ENCODE results near the gene FBXW9. TPM values are rescaled to one million over a fixed set of nuclear protein-coding genes. Genes with fewer than 3 reads are reported as not detected.

The FBXW9 gene
- total RNA-seq, 1 donor from 2014 or later: 6.0 TPM

DNA sequence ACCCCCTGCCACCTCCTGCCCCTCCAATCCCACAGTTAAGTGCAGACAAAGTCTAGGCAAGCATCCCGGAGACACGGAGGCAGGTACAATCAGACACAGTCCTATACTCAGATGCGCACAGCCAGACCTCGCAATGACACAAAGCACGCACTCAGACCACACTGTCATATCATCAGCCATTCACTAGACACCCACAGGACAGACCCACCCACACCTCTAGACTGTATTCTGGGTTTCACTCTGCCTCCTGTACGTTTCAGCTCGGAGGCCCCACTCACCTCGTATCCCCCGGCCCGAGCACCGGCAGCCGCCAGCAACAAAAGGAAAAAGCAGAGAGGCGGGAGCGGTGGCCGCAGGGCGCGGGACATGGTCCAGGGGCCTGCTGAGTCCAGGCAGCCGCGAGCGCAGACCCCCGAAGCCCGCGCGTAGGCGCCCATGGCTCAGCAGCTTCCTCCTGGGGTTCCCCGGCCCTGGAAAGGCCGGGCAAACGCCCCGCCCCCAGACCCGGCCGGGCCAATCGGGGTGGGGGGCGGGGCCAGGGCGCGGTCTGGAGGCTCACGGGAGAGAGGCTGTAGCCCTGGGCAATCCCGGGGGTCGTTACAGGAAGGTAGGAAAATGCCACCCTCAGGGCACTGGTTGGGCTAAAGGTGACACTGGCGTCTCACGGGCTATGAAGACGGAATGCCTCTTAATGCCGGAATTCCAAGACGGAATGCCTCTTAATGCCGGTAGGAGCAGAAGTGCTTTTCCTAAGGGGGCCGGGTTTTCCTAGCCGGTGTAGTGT lies 30.0 kb downstream of the FBXW9 start, which contains the start of the genes MAN2B1 and WDR83:
MAN2B1 (minus strand) TSS at position 478 of the 784 bp plus-strand sequence; CDS start at position 437, 41 bp downstream.
WDR83 (plus strand) TSS at position 543 of the 784 bp plus-strand sequence. CDS start 2,984 bp downstream, outside the sequence.
- Histone ChIP-seq H3K4me3 (peak within 1 kb of the TSS; percentile 95), H3K27ac (peak within 1 kb of the TSS; percentile 79), H3K9me3 (no peaks in the 10 kb centered on the region), H3K36me3 (peaks cover 44% of the 10 kb centered on the region), H3K4me1 (peaks cover 50% of the 10 kb centered on the region), H3K27me3 (ENCODE audit: low read depth) (no peaks in the 10 kb centered on the region)
- ATAC-seq (peak; percentile 88 to 89), DNase-seq (peak; percentile 83)
- intact Hi-C loops (cut with DNase I): no loop called here
- TF ChIP-seq, protein P1, sequence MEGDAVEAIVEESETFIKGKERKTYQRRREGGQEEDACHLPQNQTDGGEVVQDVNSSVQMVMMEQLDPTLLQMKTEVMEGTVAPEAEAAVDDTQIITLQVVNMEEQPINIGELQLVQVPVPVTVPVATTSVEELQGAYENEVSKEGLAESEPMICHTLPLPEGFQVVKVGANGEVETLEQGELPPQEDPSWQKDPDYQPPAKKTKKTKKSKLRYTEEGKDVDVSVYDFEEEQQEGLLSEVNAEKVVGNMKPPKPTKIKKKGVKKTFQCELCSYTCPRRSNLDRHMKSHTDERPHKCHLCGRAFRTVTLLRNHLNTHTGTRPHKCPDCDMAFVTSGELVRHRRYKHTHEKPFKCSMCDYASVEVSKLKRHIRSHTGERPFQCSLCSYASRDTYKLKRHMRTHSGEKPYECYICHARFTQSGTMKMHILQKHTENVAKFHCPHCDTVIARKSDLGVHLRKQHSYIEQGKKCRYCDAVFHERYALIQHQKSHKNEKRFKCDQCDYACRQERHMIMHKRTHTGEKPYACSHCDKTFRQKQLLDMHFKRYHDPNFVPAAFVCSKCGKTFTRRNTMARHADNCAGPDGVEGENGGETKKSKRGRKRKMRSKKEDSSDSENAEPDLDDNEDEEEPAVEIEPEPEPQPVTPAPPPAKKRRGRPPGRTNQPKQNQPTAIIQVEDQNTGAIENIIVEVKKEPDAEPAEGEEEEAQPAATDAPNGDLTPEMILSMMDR (IDR thresholded peaks at IDR 0.05): no peak

DNA sequence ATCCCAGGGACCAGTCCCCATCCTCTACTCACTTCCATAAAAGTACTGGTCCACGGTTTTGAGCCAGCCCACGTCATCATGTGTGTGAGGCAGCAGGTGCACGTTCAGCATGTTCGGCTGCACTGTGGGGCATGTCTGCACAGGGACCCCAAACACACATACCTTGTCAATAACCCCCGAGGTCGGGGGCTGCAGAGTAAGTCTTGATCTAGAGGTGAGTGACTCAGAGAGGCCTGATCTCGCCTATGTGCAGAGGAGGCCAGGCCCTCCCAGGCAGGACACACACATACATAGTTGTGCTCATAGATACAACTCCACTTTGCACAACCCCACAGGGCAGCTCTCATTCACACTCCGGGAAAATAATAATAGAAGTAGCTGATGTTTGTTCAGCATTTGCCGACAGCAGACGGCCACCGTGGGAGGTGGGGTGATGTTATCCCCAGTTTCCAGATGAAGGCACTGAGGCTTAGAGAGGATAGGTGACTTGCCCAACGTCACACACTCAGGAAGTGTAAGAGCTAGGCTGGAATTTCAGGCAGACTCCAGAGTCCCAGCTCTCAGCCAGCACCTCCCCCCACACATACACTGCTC lies 30.7 kb downstream of the FBXW9 start:
- no peak for DNase-seq
- H3K27ac ChIP-seq: peak overlapping the region; percentile 79
- H3K4me3 ChIP-seq: peak overlapping the region; percentile 83
- H3K9me3 ChIP-seq: no peaks in the 10 kb centered on the region
- ATAC-seq: peak in 1 of 2 donors; percentile 5
- H3K36me3 ChIP-seq: peaks cover 51% of the 10 kb centered on the region
- no peaks in the 10 kb centered on the region for H3K27me3 ChIP-seq (ENCODE audit: low read depth)
- TF ChIP-seq, protein P1 (IDR thresholded peaks at IDR 0.05): no peak
- intact Hi-C loops (cut with DNase I): no loop called here
- peaks cover 49% of the 10 kb centered on the region for H3K4me1 ChIP-seq

DNA sequence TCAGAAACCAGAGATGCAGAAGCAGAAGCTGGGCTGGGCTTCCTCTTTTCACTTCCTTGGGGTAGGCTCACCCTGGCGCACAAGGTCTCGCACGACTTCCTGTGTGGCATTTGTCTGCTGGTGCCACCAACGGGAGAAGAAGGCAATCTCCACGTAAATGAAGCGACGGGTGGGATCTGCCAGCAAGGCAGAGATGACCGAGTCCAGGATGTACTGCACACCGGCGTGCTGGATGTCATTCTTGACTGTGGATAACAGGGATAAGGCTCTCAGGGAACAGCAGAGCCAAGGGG lies 31.2 kb downstream of the FBXW9 start:
- Histone ChIP-seq H3K27ac (peak overlapping the region; percentile 79), H3K4me1 (peaks cover 43% of the 10 kb centered on the region), H3K4me3 (peak overlapping the region; percentile 83), H3K27me3 (ENCODE audit: low read depth) (no peaks in the 10 kb centered on the region), H3K36me3 (peaks cover 57% of the 10 kb centered on the region), H3K9me3 (no peaks in the 10 kb centered on the region)
- TF ChIP-seq, protein P1 (IDR thresholded peaks at IDR 0.05): no peak
- ATAC-seq: peak; percentile 30 to 65
- peak; percentile 87 for DNase-seq
- intact Hi-C loops (cut with DNase I): no loop called here

DNA sequence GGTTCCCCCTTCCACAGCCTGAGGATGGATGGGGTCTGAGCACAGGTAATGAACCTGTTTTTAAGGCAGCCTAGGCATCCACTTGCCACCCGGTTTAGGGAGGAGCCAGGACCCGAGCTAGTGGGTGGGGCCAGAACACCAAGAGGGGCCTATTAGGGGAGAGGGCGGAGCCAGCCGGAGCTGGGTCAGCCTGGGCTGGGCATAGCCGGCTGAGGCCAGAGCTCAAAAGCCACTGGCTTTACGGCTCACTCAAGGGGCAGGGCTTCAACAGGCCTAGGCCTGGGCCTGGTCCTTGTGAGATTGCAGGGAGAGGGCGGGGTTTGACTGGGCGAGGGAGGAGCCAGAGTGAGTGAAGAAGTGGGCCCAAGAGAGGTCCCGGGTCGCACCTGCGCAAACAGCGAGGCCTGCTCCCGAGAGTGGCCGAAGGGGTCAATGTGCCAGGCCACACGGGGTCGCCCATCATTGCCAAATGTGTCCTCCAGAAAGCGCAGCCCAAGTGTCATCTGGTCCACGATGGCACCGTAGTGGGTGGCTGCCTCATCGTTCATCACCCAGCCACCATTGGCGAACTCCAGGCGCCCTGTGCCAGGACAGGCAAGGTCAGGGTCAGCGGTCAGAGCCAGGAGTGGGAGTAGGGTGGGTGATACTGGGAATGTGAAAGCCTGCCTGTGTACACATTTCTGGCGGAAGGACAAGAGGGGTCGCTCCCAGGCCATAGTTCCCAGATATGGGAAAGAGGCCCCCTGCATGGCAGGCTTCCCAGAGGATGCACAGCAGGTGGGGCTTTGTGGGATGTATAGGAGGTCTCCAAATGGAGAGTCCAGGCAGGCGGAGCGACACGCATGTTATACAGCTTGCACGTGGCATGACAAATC lies 31.8 kb downstream of the FBXW9 start:
- Histone ChIP-seq H3K27me3 (ENCODE audit: low read depth) (no peaks in the 10 kb centered on the region), H3K9me3 (no peaks in the 10 kb centered on the region), H3K27ac (no peak overlapping the region), H3K36me3 (peaks cover 62% of the 10 kb centered on the region), H3K4me1 (peaks cover 39% of the 10 kb centered on the region), H3K4me3 (no peak overlapping the region)
- TF ChIP-seq, protein P1 (IDR thresholded peaks at IDR 0.05): no peak
- no peak for DNase-seq
- intact Hi-C loops (cut with DNase I): no loop called here
- no peak for ATAC-seq

DNA sequence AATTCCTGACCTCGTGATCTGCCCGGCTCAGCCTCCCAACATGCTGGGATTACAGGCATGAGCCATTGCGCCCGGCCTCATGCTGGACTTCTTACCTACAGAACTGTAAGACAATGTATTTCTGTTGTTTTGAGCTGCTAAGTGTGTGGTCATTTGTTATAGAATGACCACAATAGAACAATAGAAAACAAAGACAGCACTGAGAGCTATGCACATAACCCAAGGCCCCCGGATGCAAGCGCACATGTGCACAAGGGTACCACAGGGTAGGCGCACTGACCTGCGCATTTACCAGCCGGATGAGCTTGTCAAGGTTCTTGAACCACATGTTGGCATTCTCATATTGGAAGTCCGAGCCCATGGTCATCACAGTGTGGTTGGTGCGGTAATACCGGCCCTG lies 35.5 kb downstream of the FBXW9 start:
- intact Hi-C loops (cut with DNase I): no loop called here
- H3K9me3 ChIP-seq: no peaks in the 10 kb centered on the region
- no peak for ATAC-seq
- peaks cover 16% of the 10 kb centered on the region for H3K4me1 ChIP-seq
- peaks cover 84% of the 10 kb centered on the region for H3K36me3 ChIP-seq
- no peak overlapping the region for H3K27ac ChIP-seq
- no peaks in the 10 kb centered on the region for H3K27me3 ChIP-seq (ENCODE audit: low read depth)
- no peak overlapping the region for H3K4me3 ChIP-seq
- TF ChIP-seq, protein P1 (IDR thresholded peaks at IDR 0.05): no peak
- DNase-seq: no peak
